AG09309 (cell line): ENCODE results near the gene ZNF467.

Experiments used
- DNase-seq: peaks from one replicate; pipeline ENCODE4 v3.0.0-alpha.2; 2010; ENCODE audit warnings: low read depth
- H3K4me3 ChIP-seq: 2 replicates; pipeline ENCODE4 v1.5.1; 2011; ENCODE audit warnings: mild to moderate bottlenecking, low read depth, low read length, moderate library complexity; ENCODE audit not compliant: control insufficient read depth
- CTCF ChIP-seq: IDR thresholded peaks from 2 replicates; pipeline ENCODE4 v1.5.1; 2011; ENCODE audit warnings: mild to moderate bottlenecking, low read depth, low read length, inconsistent platforms; ENCODE audit not compliant: insufficient read depth, control insufficient read depth; ENCODE audit errors: missing control alignments

The ZNF467 gene

GRCh38 chr7:149751043-149751775, 22.2 kb downstream of the ZNF467 start:
- DNase-seq = no peak
- TF ChIP-seq CTCF = no peak
- no peak overlapping the region for H3K4me3 ChIP-seq

- no peak for TF ChIP-seq CTCF
- DNase-seq = no peak
- H3K4me3 ChIP-seq = no peak overlapping the region
Measured at GRCh38 chr7:149750122-149750845, 23.1 kb downstream of the ZNF467 start.

- H3K4me3 ChIP-seq = no peak overlapping the region
- DNase-seq = no peak
- no peak for TF ChIP-seq CTCF
Measured at GRCh38 chr7:149748076-149748874, 25.1 kb downstream of the ZNF467 start.

- no peak for DNase-seq
- TF ChIP-seq CTCF = no peak
- no peak overlapping the region for H3K4me3 ChIP-seq
Measured at GRCh38 chr7:149743476-149744255, 29.7 kb downstream of the ZNF467 start.

GRCh38 chr7:149742075-149742701, 31.2 kb downstream of the ZNF467 start:
- TF ChIP-seq CTCF = peak; percentile 88
- peak overlapping the region; percentile 29 for H3K4me3 ChIP-seq
- no peak for DNase-seq

GRCh38 chr7:149741629-149742028, 31.8 kb downstream of the ZNF467 start:
- H3K4me3 ChIP-seq = peak overlapping the region; percentile 29
- peak; percentile 5 for DNase-seq
- TF ChIP-seq CTCF = no peak
